Stimulated activated CD8-positive, alpha-beta memory T cell treated with anti-CD3 and anti-CD28 coated beads, Interleukin-2, amount 100 ng/mL, for 48 hours (primary cell): ENCODE results near the gene YWHAQ.

ENCODE experiments used
- DNase-seq, 2 donors: peaks; one replicate each; pipeline ENCODE4 v3.0.0-alpha.2; 2020; ENCODE audit warnings: low read depth in 2 of 2

The YWHAQ gene

GRCh38 chr2:9655441-9656269 is 24.9 kb upstream of the YWHAQ start:
- DNase-seq: peak; percentile 41 to 67

- no peak for DNase-seq
Observed at GRCh38 chr2:9654452-9655100, 23.8 kb upstream of the YWHAQ start.

GRCh38 chr2:9653485-9654271 is 22.9 kb upstream of the YWHAQ start:
- no peak for DNase-seq

- DNase-seq: no peak
Observed at GRCh38 chr2:9652898-9653479, 22.2 kb upstream of the YWHAQ start.

- DNase-seq: no peak
Observed at GRCh38 chr2:9652267-9652666, 21.5 kb upstream of the YWHAQ start.

GRCh38 chr2:9650119-9650821 is 19.5 kb upstream of the YWHAQ start:
- DNase-seq: no peak

- DNase-seq: no peak
Observed at GRCh38 chr2:9649261-9649660, 18.5 kb upstream of the YWHAQ start.

- no peak for DNase-seq
Observed at GRCh38 chr2:9648821-9649220, 18.0 kb upstream of the YWHAQ start.

- no peak for DNase-seq
Observed at GRCh38 chr2:9647884-9648283, 17.1 kb upstream of the YWHAQ start.

GRCh38 chr2:9646196-9647030 is 15.6 kb upstream of the YWHAQ start:
- no peak for DNase-seq

- no peak for DNase-seq
Observed at GRCh38 chr2:9644603-9645002, 13.8 kb upstream of the YWHAQ start.

GRCh38 chr2:9644021-9644420 is 13.2 kb upstream of the YWHAQ start:
- no peak for DNase-seq

GRCh38 chr2:9641641-9642040 is 10.8 kb upstream of the YWHAQ start:
- no peak for DNase-seq

GRCh38 chr2:9640403-9641104 is 9.8 kb upstream of the YWHAQ start:
- no peak for DNase-seq

GRCh38 chr2:9639740-9640343 is 9.0 kb upstream of the YWHAQ start:
- DNase-seq: no peak

GRCh38 chr2:9639000-9639602 is 8.3 kb upstream of the YWHAQ start:
- DNase-seq: no peak

- no peak for DNase-seq
Observed at GRCh38 chr2:9638532-9638931, 7.7 kb upstream of the YWHAQ start.

GRCh38 chr2:9637330-9637729 is 6.5 kb upstream of the YWHAQ start:
- no peak for DNase-seq

- no peak for DNase-seq
Observed at GRCh38 chr2:9634133-9634532, 3.3 kb upstream of the YWHAQ start.
